GM12801 (cell line): ENCODE results near the gene CAMK4.

Experiments
- CTCF ChIP-seq: IDR thresholded peaks from one replicate; pipeline ENCODE4 v1.5.1; 2011; ENCODE audit warnings: control low read depth; ENCODE audit not compliant: insufficient read length; ENCODE audit errors: extremely low read depth

CAMK4 gene

GRCh38 chr5:111348661-111349329, 124.6 kb downstream of the CAMK4 start:
- no peak for TF ChIP-seq CTCF

- no peak for TF ChIP-seq CTCF
These were observed 125.2 kb downstream of the CAMK4 start for GRCh38 chr5:111349429-111349828.

- no peak for TF ChIP-seq CTCF
These were observed 128.9 kb downstream of the CAMK4 start for GRCh38 chr5:111353035-111353434.

GRCh38 chr5:111360173-111360572, 136.0 kb downstream of the CAMK4 start:
- no peak for TF ChIP-seq CTCF

GRCh38 chr5:111364992-111365391, 140.8 kb downstream of the CAMK4 start:
- no peak for TF ChIP-seq CTCF

GRCh38 chr5:111366388-111366787, 142.2 kb downstream of the CAMK4 start:
- TF ChIP-seq CTCF = no peak

- TF ChIP-seq CTCF = no peak
These were observed 142.9 kb downstream of the CAMK4 start for GRCh38 chr5:111367115-111367514.
